Measurements from ENCODE around the gene SLC5A9. TPM values are rescaled to one million over a fixed set of nuclear protein-coding genes. Genes with fewer than 3 reads are reported as not detected.

SLC5A9 gene
- total RNA-seq, 1 donor from 2014 or later = 13.3 TPM

- H3K4me3 ChIP-seq = no peak overlapping the region
- no peaks in the 10 kb centered on the region for H3K36me3 ChIP-seq
- no peak overlapping the region for H3K27ac ChIP-seq
- no peak for DNase-seq (ENCODE audit: low spot score in 2 of 2)
- intact Hi-C loops (cut with DNase I) = no loop called here
- no peaks in the 10 kb centered on the region for H3K27me3 ChIP-seq
- no peak for TF ChIP-seq CTCF (IDR thresholded peaks at IDR 0.05)
- no peaks in the 10 kb centered on the region for H3K9me3 ChIP-seq
- no peaks in the 10 kb centered on the region for H3K4me1 ChIP-seq
Observed at GRCh38 chr1:48186306-48186839, 36.1 kb upstream of the SLC5A9 start.

GRCh38 chr1:48187969-48188563 lies 34.5 kb upstream of the SLC5A9 start:
- intact Hi-C loops (cut with DNase I) = no loop called here
- DNase-seq (ENCODE audit: low spot score in 2 of 2) = no peak
- no peak for TF ChIP-seq CTCF (IDR thresholded peaks at IDR 0.05)

GRCh38 chr1:48190881-48191280 lies 31.6 kb upstream of the SLC5A9 start:
- no peak for DNase-seq (ENCODE audit: low spot score in 2 of 2)
- no peak for TF ChIP-seq CTCF (IDR thresholded peaks at IDR 0.05)
- Histone ChIP-seq H3K27me3 (no peaks in the 10 kb centered on the region), H3K36me3 (no peaks in the 10 kb centered on the region), H3K4me3 (no peak overlapping the region), H3K9me3 (no peaks in the 10 kb centered on the region), H3K4me1 (no peaks in the 10 kb centered on the region), H3K27ac (no peak overlapping the region)
- intact Hi-C loops (cut with DNase I) = no loop called here

More at GRCh38 chr1:48187969-48188563, 34.5 kb upstream of the SLC5A9 start:
- Histone ChIP-seq H3K27me3 (no peaks in the 10 kb centered on the region), H3K27ac (no peak overlapping the region), H3K4me1 (no peaks in the 10 kb centered on the region), H3K9me3 (no peaks in the 10 kb centered on the region), H3K36me3 (no peaks in the 10 kb centered on the region), H3K4me3 (no peak overlapping the region)

- H3K4me1 ChIP-seq = no peaks in the 10 kb centered on the region
- H3K9me3 ChIP-seq = no peaks in the 10 kb centered on the region
- no peak overlapping the region for H3K4me3 ChIP-seq
- no peak for TF ChIP-seq CTCF (IDR thresholded peaks at IDR 0.05)
- no peak overlapping the region for H3K27ac ChIP-seq
- no peaks in the 10 kb centered on the region for H3K27me3 ChIP-seq
- no peak for DNase-seq (ENCODE audit: low spot score in 2 of 2)
- intact Hi-C loops (cut with DNase I) = no loop called here
- H3K36me3 ChIP-seq = no peaks in the 10 kb centered on the region
Observed at GRCh38 chr1:48194801-48195200, 27.7 kb upstream of the SLC5A9 start.

GRCh38 chr1:48196237-48196636 lies 26.3 kb upstream of the SLC5A9 start:
- Histone ChIP-seq H3K9me3 (no peaks in the 10 kb centered on the region), H3K27me3 (no peaks in the 10 kb centered on the region), H3K36me3 (no peaks in the 10 kb centered on the region), H3K4me1 (no peaks in the 10 kb centered on the region), H3K27ac (no peak overlapping the region), H3K4me3 (no peak overlapping the region)
- intact Hi-C loops (cut with DNase I) = no loop called here
- no peak for DNase-seq (ENCODE audit: low spot score in 2 of 2)
- TF ChIP-seq CTCF (IDR thresholded peaks at IDR 0.05) = no peak

Data from ascending aorta (tissue), 2 donors.